K562 (cell line): ENCODE data around the gene ASB10. TPM values are rescaled to one million over a fixed set of nuclear protein-coding genes. Genes with fewer than 3 reads are reported as not detected.

Experiments
- ATAC-seq: fragments of 200-7000 bp; cut with Tn5 transposase; 3 replicates; pipeline ENCODE4 v1.9.1; 2020; ENCODE audit warnings: moderate library complexity
- BruUV-seq: library from RNA; stranded (reverse); fragments of 400-500 nt; replicated peaks from 2 replicates; lab custom pipeline; 2021; lab: Mats Ljungman, UMichigan
- CTCF ChIA-PET: fragments of 300-600 bp; formaldehyde crosslinking; extraction: SDS; loops from one replicate; lab custom pipeline; 2021; ENCODE audit warnings: low intra/inter-chr PET ratio; lab: Yijun Ruan, JAX
- POLR2A ChIA-PET: fragments of 300-600, 350-650 bp; sonication (Branson Sonifier 250); formaldehyde crosslinking; extraction: SDS; loops from one replicate; lab custom pipeline; 2021; ENCODE audit warnings: antibody characterized with exemption, inconsistent platforms; lab: Yijun Ruan, JAX
- DNase-seq, 4 experiments: peaks; one replicate each; pipeline versions ENCODE4 v3.0.0 to v3.0.0-alpha.2; 2011 to 2018; ENCODE audit warnings: low spot score in 3 of 4, mixed read lengths in 3 of 4; ENCODE audit errors: extremely low read depth in 1 of 4
- FAIRE-seq: peaks from 2 replicates; lab custom pipeline; 2011; peaks lifted over from hg19 to GRCh38; lab: Jason Lieb, UNC
- H2AFZ ChIP-seq: 2 replicates; pipeline ENCODE4 v1.6.0; 2011; ENCODE audit warnings: low read depth, low read length, control low read depth, inconsistent platforms
- H3K27ac ChIP-seq: fragments of 200-600 bp; 3 replicates; pipeline ENCODE4 v1.8.0; 2011; ENCODE audit warnings: low read depth, mild to moderate bottlenecking, control low read depth, inconsistent platforms, low read length, moderate library complexity, mixed read lengths; ENCODE audit errors: extremely low read depth
- H3K27me3 ChIP-seq, 2 experiments: fragments of 300-600 bp in 1 of 2; 2 replicates in 1 of 2; 3 replicates in 1 of 2; pipeline versions ENCODE4 v1.6.0 to v1.8.0; 2011; ENCODE audit warnings: inconsistent platforms in 2 of 2, low read length in 2 of 2, mild to moderate bottlenecking in 1 of 2, mixed read lengths in 1 of 2, moderate library complexity in 1 of 2; ENCODE audit not compliant: control insufficient read depth in 2 of 2, insufficient read depth in 2 of 2
- H3K36me3 ChIP-seq: fragments of 300-600 bp; 3 replicates; pipeline ENCODE4 v1.8.0; 2011; ENCODE audit warnings: mild to moderate bottlenecking, low read length, inconsistent platforms; ENCODE audit not compliant: control insufficient read depth, insufficient read depth
- H3K4me1 ChIP-seq, 2 experiments: fragments of 200-600 bp in 1 of 2; replicated peaks in 1 of 2; 2 replicates in 1 of 2; 3 replicates in 1 of 2; pipeline versions ENCODE4 v1.5.1 to v1.8.0; 2011; ENCODE audit warnings: inconsistent platforms in 2 of 2, low read length in 2 of 2, mild to moderate bottlenecking in 1 of 2, mixed read lengths in 1 of 2, moderate library complexity in 1 of 2; ENCODE audit not compliant: control insufficient read depth in 2 of 2, insufficient read depth in 2 of 2
- H3K4me2 ChIP-seq: 2 replicates; pipeline ENCODE4 v1.6.1; 2011; ENCODE audit warnings: low read length, control low read depth, inconsistent platforms, mixed read lengths; ENCODE audit not compliant: insufficient read depth
- H3K4me3 ChIP-seq: fragments of 200-600 bp; sonication (generic), shearing (Covaris generic); 2 replicates; pipeline ENCODE4 v1.5.1; 2016; ENCODE audit warnings: control low read depth, inconsistent platforms
- H3K79me2 ChIP-seq: fragments of 200-600 bp; 3 replicates; pipeline ENCODE4 v1.8.0; 2011; ENCODE audit warnings: low read length, inconsistent platforms; ENCODE audit not compliant: control insufficient read depth, insufficient read depth
- H3K9ac ChIP-seq, 2 experiments: 2 replicates each; pipeline versions ENCODE4 v1.6.0 to v1.6.1; 2011; ENCODE audit warnings: low read depth in 2 of 2, low read length in 2 of 2, control low read depth in 1 of 2, inconsistent platforms in 1 of 2, mild to moderate bottlenecking in 1 of 2, mixed read lengths in 1 of 2; ENCODE audit not compliant: insufficient read depth in 1 of 2
- H3K9me1 ChIP-seq: one replicate; pipeline ENCODE4 v1.6.0; 2011; ENCODE audit warnings: inconsistent platforms, mild to moderate bottlenecking, low read length, moderate library complexity; ENCODE audit not compliant: control insufficient read depth, insufficient read depth
- H3K9me3 ChIP-seq: replicated peaks from 2 replicates; pipeline ENCODE4 v1.5.1; 2011; ENCODE audit warnings: low read depth, low read length, inconsistent platforms; ENCODE audit not compliant: control insufficient read depth, insufficient read depth
- H4K20me1 ChIP-seq: replicated peaks from 2 replicates; pipeline ENCODE4 v1.6.1; 2011; ENCODE audit warnings: low read length, inconsistent platforms, mixed read lengths; ENCODE audit not compliant: control insufficient read depth, insufficient read depth
- ADNP ChIP-seq: fragments of 200-800 bp; sonication (Bioruptor generic); IDR thresholded peaks from 2 replicates; pipeline ENCODE4 v1.6.1; 2016; ENCODE audit warnings: missing genetic modification characterization, missing compliant biosample characterization
- KDM1A ChIP-seq, 2 experiments: fragments of 450-650 bp; IDR thresholded peaks; 2 replicates each; pipeline ENCODE4 v1.6.1; 2016; ENCODE audit warnings: mild to moderate bottlenecking in 2 of 2
- MTA2 ChIP-seq: fragments of 450-650 bp; IDR thresholded peaks from 2 replicates; pipeline ENCODE4 v1.6.1; 2016; ENCODE audit warnings: low read depth
- PYGO2 ChIP-seq: fragments of 450-650 bp; IDR thresholded peaks from 2 replicates; pipeline ENCODE4 v1.6.1; 2016; ENCODE audit warnings: mild to moderate bottlenecking, missing genetic modification characterization, moderate library complexity, missing compliant biosample characterization
- SMARCA4 ChIP-seq: fragments of 450-650 bp; IDR thresholded peaks from 2 replicates; pipeline ENCODE4 v1.6.1; 2016
- SMARCE1 ChIP-seq: fragments of 450-650 bp; IDR thresholded peaks from 2 replicates; pipeline ENCODE4 v1.7.1; 2016; ENCODE audit warnings: mild to moderate bottlenecking
- STAG1 ChIP-seq: sonication (generic); formaldehyde crosslinking; IDR thresholded peaks from 2 replicates; pipeline ENCODE4 v1.5.0; 2020; ENCODE audit warnings: missing genetic modification reagents, borderline replicate concordance
- TBL1XR1 ChIP-seq, 2 experiments: IDR thresholded peaks; 2 replicates each; pipeline ENCODE4 v1.6.1; 2012; ENCODE audit warnings: improper control_type of control experiment in 2 of 2, low read length in 2 of 2, mild to moderate bottlenecking in 1 of 2
- THAP12 ChIP-seq: fragments of 250-450 bp; sonication (Bioruptor Pico); IDR thresholded peaks from 2 replicates; pipeline ENCODE4 v1.9.0; 2021; ENCODE audit warnings: mild to moderate bottlenecking, inconsistent platforms
- ZNF197 ChIP-seq: fragments of 200-800 bp; sonication (Bioruptor generic); IDR thresholded peaks from 2 replicates; pipeline ENCODE4 v1.6.1; 2016; ENCODE audit warnings: low read depth, missing genetic modification characterization, missing compliant biosample characterization
- WGBS: fragments of 100-300 bp; shearing (Covaris generic); methylation state at CpG from one replicate; pipeline ENCODE4 v1.1.6; 2016; ENCODE audit warnings: low coverage, mixed read lengths; ENCODE audit not compliant: insufficient coverage; ENCODE audit errors: missing lambda C conversion rate; 5-methylcytosine and 5-hydroxymethylcytosine counted together
- in situ Hi-C: fragments of 300-500 bp; cut with MboI; formaldehyde crosslinking; loops from 4 replicates; pipeline ENCODE4 v1.15.0; 2018; ENCODE audit warnings: inconsistent platforms, mixed read lengths
- intact Hi-C: fragments of 100-400 bp; cut with micrococcal nuclease; formaldehyde crosslinking; loops from 2 replicates; pipeline ENCODE4 v1.14.2; 2022
- polyA plus RNA-seq, 8 experiments: library from polyadenylated mRNA; depleted of rRNA in 4 of 8; stranded (reverse) in 5 of 8; unstranded in 3 of 8; fragments of >200 nt; fragmentation: Nextera tagmentation in 2 of 8; fragmentation: Illumina TruSeq in 1 of 8; extraction: Ambion mirVana in 2 of 8; extraction: Trizol in 1 of 8; gene quantifications; 2 replicates each; pipeline versions ENCODE4 v1.2.1 to v1.2.3, GENCODE V29; 2011 to 2014; ENCODE audit warnings: inconsistent platforms in 1 of 8, missing spikeins in 1 of 8
- total RNA-seq, 7 experiments: library from RNA; depleted of rRNA in 6 of 7; stranded (reverse); fragments of >200 nt in 6 of 7; fragmentation: Illumina TruSeq in 2 of 7; extraction: Trizol in 2 of 7; gene quantifications; 2 replicates each; pipeline versions ENCODE4 v1.2.1 to v1.2.3, GENCODE V29; 2011 to 2021; ENCODE audit warnings: low replicate concordance in 1 of 7
- TF ChIP-seq, protein P1 (sequence below): fragments of 250-450 bp; sonication (Bioruptor Pico); IDR thresholded peaks from 2 replicates; pipeline ENCODE4 v1.4.0; 2020; ENCODE audit warnings: mild to moderate bottlenecking
- TF ChIP-seq, protein P2 (sequence below): fragments of 250-450 bp; sonication (Bioruptor Pico); IDR thresholded peaks from 2 replicates; pipeline ENCODE4 v1.5.0; 2021; ENCODE audit warnings: mild to moderate bottlenecking, moderate library complexity

The ASB10 gene
- total and polyA plus RNA-seq, 9 of the 15 experiments (the other 6 are each of a cell fraction or from before 2014, with no cell fraction given) = not detected

DNA sequence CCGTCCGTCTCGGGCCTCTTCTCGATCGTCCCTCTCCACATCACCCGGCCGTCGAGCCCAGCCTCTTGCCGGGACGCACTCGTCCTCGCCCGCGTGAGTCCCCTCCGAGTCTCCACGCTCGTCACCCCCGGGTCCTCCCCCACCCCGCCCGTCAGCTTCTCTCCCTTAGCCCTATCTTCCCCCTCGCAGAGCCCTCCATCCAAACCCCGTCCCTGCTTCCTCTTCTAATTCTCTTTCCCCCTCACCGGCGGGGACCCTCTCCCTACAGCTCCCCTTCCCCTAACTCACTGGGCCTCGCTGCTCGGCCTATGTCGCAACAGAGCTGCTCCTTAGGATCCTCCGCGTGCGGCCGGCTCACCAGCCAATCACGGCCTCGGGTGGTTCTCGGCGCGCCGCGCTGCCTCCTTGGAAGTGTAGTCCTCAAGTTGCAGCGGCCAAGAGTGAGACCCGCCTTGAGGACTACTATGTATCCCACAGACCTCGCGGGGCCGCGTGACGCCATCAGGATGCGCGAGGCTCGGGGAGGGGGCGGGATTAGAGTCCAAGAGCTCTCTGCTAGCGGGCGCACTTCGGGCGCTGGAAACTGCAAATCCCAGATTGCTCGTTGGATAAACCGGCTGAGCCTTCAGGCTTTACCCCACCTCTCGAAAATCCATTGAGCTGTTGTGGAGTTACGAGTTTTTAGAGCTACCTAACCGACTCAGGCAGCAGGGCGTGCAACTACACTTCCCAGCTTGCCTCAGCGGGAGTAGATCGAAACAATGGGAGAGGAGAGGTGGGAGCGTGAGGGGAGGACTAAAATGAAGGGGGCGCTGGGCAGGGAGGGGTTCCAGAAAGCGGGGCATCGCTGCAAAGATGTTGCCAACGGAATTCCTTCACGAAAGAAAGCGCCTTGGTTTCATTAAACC lies 40.1 kb upstream of the ASB10 start, which contains the start of gene ABCF2 (continued):
- TF ChIP-seq THAP12 (CRISPR knock-in tag) = no peak

DNA sequence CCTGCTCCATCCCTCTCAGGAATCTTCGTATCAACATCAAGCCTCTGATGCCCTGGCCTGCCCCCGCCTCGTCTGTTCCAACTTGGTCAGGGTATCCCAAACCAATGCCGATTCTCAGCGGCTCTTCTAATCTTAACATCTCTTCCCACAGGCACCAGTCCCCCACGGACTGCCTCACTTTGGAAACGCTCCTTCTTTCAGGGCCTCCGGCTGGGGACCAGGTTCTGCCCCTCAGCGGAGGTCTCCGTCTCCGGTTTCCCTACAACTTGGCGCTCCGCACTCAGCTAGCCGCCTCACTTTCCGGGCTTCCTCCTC lies 39.5 kb upstream of the ASB10 start:
- FAIRE-seq (no peak), ATAC-seq (peak; percentile 9), DNase-seq (no peak)
- intact Hi-C loops (loop anchor here (2.0 kb wide), 2 partner anchors 18 to 198 kb away; partner anchors contain the start of gene ABCB8), in situ Hi-C loops (no loop called here)
- Histone ChIP-seq H3K9ac (peak overlapping the region; percentile 89 to 97), H3K4me1 (peaks cover 22% of the 10 kb centered on the region in 2 experiments; a peak in 4 of 5 replicates), H2AFZ (peak overlapping the region; percentile 96), H3K9me1 (peaks cover 6% of the 10 kb centered on the region), H3K36me3 (peaks cover 48% of the 10 kb centered on the region), H4K20me1 (no peaks in the 10 kb centered on the region), H3K27me3 (no peaks in the 10 kb centered on the region), H3K27ac (peak overlapping the region; percentile 67), H3K79me2 (peaks cover 23% of the 10 kb centered on the region), H3K4me3 (peak overlapping the region; percentile 82), H3K9me3 (no peaks in the 10 kb centered on the region), H3K4me2 (peak overlapping the region; percentile 92)
- CTCF ChIA-PET = interaction anchor here (0.7 kb wide), 2 partner anchors 22 to 1635 kb away, joined by 3 to 4 read pairs; no protein-coding TSS in a partner anchor
- BruUV-seq = TSS peak; percentile 54
- WGBS = 2% methylated on average over 15 of the region's 15 CpGs
- POLR2A ChIA-PET = interaction anchor here (0.8 to 3.6 kb wide), 9 partner anchors 8 to 165 kb away, joined by 3 to 36 read pairs (median 9); partner anchors contain the start of gene H2BK1
- TF ChIP-seq PYGO2 (tag) (no peak), ADNP (no peak), SMARCA4 (peak; percentile 54), ZNF197 (CRISPR knock-in tag) (no peak), TBL1XR1 (IDR thresholded peaks at IDR 0.05; ENCODE audit: low read length in 2 of 2) (no peak), MTA2 (no peak), SMARCE1 (0 out of 2 replicates have a peak, but pooled peaks have one; percentile 45), KDM1A (IDR thresholded peaks at IDR 0.05) (no peak), STAG1 (CRISPR knock-in tag) (peak; percentile 40; the same call in 1 of the 2 replicates)
- TF ChIP-seq, protein P1, sequence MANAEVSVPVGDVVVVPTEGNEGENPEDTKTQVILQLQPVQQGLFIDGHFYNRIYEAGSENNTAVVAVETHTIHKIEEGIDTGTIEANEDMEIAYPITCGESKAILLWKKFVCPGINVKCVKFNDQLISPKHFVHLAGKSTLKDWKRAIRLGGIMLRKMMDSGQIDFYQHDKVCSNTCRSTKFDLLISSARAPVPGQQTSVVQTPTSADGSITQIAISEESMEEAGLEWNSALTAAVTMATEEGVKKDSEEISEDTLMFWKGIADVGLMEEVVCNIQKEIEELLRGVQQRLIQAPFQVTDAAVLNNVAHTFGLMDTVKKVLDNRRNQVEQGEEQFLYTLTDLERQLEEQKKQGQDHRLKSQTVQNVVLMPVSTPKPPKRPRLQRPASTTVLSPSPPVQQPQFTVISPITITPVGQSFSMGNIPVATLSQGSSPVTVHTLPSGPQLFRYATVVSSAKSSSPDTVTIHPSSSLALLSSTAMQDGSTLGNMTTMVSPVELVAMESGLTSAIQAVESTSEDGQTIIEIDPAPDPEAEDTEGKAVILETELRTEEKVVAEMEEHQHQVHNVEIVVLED = no peak
- TF ChIP-seq, protein P2, sequence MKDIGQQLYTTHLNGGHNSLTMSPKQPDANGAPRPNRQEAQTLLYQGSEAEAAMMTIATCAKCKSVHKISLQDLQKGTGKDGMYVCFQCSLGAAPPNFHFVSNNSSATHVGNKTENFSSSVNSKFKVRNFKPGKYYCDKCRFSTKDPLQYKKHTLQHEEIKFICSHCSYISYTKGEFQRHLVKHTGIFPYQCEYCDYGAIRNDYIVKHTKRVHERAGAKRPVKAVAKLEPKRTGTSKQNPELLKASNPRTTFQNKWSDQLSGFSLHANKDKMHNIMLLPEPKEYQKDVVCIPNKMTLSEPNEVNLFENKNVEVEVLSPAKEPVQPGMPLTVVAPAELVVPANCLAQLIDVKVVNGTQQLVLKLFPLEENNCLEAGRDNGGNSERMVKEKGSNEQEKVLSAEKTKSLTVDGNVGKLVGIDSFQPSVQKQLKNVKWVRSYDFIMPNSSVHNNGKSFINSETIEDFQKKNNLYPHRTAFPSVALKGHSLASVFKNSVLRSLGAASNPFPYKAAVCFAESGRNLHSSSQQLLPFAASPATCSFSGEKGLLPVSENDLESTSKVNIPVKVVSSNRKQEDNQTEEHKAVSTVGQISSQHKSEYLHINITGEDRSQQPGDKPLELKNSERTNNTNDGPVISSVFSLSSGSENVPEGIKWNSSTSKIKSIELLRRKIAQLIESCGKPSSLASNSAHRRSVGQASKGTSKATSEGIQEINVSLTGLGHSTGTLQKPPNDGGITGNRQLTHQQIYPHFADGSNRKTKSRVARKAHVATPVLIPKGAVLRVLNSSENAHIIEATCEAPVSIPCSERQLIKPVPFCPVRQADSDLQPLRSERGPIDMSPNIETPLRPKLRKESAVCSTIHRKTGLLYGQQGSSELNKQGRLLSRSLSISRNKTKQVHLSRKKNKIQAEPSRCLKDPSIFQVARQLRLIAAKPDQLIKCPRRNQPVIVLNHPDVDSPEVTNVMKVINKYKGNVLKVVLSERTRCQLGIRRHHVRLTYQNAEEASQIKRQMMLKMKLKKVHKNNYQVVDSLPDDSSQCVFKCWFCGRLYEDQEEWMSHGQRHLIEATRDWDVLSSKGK (CRISPR knock-in tag) = no peak
